GM19023 (cell line): ENCODE data around the gene CLCN6.

Source experiments
- ATAC-seq: cut with Tn5 transposase; IDR thresholded peaks from one replicate; pipeline ENCODE4 v1.9.1; 2021; ENCODE audit warnings: mild to moderate bottlenecking, moderate library complexity; ENCODE audit not compliant: unreplicated experiment

CLCN6 gene

DNA sequence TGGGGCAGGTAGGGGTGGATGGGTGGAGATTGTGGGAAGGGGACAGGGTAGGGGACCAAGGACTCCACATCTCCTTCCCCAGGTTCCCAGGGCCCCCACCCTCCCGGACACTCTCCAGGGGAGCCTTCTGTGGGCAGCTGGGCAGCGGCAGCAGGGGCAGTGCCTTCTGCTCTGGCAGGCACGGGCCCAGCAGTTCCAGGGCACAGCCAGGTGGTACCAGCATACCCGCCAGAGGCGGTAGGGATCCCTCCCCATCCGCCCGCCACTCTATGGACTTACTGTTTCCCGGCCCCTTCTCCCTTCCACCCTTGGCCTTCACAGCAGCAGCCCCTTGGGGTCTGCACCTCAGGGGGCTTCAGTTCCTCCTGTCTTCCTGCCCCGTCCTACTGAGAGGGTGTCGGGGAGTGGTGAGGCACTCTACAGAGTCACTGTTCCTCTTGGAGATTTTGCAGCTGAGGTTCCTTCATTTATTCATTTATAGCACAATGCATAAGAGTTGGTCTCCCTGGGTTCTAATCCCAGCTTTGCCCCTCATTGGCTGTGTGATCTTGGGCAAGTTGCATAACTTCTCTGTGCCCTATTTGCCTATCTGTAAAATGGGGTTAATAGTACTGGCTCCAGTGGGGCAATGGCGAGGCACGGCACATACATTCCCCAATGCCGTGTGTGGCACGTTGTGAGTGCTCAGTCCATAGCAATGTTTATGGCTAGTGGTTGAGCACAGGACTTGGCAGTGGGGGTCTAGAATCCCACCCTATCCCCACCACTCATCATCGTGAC, 27.0 kb upstream of the CLCN6 start:
- ATAC-seq, result no peak

DNA sequence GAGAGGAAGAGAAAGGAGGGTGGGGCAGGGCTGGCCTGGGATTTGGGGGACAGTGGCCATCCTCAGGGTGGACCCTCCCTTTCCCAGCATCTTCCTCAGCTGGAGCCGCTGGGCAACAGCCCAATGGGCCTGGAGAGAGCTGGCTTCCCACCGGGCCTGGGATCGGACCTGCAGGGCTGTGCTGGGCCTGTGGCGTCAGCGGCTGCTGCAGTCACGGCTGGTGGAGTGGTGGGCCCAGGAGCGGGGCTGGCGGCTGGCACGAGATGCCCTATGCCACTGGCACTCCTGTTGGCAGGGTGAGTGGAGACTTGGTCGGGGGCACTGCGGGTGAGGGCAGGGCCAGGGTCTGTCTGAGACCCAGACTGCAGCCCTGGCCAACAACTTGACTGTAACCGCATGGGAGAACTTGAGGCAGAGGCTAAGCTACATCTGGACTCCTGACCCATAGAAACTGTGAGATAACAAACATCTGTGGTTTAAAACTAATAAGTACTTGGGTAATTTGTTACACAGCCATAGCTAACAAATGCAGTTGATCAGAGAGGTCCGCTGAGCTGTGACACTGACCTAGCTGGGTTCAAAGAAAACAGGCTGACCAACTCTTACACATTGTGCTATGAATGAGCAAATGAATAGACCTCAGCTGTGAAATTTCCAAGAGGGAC, 26.1 kb upstream of the CLCN6 start:
- no peak for ATAC-seq

DNA sequence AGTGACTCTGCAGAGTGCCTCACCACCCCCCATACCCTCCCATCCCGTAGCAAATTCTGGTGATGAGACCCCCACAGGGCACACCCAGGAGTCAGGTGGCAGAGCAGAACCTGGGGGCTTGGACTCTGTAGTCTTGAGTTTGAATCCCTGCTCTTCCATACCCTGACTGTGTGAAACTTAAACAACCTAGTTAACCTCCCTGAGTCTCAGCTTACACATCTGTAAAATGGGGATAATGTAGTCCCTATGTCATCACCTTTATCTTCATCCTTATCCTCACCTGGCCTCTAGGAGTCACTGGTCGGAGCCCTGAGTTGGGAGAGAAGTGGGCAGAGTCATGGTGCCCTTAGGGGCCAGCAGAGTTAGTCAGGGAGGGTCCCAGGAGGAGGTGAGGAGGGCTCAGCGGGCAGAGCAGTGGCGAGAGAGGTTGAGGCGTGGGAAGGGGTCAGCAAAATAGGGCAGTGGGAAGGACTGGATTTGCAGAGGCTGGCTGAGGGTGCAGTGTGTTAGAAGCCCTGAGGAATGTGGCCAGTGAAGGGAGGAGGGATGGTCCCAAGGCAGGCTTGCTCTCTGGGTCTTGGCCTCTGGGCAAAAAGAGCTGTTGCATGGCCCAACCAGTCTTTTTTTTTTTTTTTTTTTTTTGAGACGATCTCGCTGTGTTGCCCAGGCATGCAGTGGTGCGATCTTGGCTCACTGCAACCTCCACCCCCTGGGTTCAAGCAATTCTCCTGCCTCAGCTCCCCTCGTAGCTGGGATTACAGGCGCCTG, 25.4 kb upstream of the CLCN6 start:
- ATAC-seq, result no peak

DNA sequence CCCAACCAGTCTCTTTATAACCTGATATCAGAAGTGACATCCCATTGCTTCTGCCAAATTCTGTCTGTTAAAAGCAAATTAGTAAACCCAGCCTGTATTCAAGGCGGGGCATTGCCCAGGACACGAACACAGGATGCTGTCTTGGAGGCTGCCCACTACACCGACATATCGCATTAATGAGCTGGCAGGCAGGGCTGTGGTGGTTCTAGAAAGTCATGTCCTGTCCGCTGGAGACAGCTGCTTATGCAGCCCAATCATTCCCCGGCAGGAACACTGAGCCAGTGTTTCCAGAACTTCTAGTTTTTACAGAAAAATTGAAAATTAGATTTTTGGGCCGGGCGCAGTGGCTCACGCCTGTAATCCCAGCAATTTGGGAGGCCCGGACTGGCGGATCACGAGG, 24.7 kb upstream of the CLCN6 start:
- ATAC-seq, result no peak

DNA sequence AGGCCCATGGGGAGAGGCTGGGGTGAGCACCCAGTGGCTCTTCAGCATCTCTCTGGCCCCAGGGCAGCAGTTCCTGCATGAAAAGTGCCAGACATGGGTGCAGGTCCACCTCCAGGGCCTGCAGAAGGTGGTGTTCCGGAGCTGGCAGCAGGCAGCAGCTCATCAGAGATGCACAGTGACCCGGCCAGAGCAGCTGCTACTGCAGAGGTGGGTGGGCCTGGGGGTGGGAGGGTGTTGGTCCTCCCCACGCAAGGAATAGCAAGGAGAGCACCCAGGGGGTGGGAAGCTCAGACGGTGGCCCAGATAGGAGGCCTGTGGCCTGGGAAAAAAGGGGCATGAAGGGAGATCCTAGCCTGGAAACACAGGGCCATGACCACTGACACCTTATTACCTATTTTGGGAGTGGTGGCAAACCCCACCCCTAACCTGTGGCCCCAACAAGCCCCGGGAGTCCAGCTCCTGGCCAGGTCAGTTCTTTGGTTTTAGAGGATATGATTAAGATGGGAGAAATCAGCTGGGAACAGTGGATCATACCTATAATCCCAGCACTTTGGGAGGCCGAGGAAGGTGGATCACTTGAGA, 23.8 kb upstream of the CLCN6 start:
- ATAC-seq, result no peak

DNA sequence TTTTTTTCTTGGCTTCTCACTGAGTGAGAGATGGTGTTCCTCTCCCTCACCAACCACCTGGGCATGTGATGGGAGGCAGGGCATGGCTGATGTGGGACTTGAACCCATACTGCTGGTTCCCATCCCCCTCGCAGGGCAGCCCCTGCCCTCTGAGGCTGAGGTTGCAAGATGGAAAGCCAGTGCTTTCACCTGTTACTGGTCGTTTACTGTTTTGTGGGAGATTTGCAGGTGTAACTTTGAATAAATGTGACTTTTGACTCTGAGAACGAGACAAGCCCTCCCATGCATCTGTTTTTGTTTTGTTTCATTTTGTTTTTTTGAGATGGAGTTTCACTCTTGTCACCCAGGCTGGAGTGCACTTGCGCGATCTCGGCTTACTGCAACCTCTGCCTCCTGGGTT, 22.4 kb upstream of the CLCN6 start:
- no peak for ATAC-seq

DNA sequence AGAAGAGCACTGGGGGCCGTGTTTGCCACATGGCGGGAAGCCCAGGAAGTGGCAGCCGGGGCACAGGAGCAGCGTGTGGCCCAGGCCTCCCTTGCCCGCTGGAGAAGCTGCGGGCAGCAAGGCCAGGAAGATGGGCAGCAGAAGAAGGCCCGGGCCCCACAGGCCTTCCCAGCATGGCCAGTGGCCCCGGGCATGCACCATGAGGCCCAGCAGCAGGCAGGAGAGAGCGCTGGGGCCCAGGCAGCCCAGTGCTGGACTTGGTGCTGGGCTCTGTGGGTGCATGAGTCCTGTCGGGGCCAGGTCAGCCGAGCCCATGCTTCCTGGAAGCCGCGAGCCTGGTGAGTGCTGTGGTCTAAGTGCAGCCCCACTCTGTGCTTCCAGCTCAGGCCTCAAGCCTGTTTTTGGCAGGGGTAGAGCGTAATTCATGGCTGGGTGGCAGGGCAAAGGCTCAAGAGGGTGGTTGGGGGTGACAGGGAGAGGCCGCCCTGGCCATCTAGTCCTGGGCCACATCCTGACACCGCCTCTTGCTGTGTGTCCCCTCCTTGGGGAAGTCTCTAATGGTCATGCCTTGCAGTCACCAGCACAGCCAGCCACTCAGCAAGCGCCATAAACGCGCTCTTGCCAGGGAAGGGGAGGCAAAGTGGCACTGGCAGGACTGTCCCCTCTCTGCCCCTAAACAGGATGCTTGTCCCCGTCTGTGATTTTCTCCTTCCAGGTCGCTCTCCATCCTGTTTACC, 21.6 kb upstream of the CLCN6 start:
- ATAC-seq, result no peak

DNA sequence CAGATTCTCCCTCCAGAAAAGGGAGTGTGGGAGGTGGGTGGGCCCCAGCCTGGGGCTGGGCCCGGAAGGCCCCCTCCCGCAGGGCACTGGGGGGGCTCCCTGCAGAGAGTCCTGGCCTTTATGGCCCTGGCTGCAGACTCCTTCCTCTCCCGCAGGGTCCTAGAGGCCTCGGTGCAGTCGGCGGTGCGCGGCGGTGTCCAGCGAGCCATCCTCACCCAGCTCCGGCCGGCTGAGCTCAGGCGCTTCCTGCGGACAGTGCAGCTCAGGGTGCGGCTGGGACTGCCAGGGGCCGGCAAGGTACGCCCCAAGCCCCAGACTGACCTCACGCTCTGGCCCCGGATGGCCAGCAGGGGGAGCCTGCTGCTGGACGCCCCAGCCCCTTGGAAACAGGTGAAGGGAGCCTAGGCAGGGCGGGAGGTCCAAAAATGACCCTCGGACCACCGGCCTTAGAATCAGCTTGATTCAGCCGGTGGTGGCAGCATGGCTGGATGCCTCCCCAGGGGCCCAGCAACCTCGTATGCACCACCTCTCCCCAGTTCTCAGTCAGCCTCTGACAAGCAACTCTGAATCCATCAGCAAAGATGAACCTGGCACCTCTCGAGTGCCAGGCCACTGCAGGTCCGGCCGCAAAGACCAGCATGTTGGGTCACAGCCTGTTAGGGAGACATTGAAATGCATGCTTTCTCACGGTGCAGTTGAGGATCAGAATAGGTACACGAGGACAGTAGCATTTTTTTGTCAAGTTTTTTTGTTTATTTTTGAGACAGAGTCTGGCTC, 20.8 kb upstream of the CLCN6 start:
- no peak for ATAC-seq

DNA sequence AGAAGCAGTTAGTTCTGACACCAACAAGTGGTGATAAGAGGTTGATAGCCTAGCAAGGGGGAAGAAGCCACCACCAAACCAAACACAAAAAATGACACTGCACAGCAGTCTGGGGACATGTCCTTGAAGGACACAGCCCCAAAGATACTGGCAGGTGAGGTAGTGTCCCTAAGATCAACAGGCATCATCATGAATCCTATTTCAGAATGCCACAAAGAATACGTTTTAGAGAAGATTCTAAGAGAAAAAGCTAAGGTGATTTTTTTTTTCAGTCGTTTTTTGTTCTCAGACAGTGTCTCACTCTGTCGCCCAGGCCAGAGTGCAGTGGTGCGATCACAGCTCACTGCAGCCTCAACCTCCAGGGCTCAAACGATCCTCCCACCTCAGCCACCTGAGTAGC, 19.8 kb upstream of the CLCN6 start:
- ATAC-seq, result no peak

DNA sequence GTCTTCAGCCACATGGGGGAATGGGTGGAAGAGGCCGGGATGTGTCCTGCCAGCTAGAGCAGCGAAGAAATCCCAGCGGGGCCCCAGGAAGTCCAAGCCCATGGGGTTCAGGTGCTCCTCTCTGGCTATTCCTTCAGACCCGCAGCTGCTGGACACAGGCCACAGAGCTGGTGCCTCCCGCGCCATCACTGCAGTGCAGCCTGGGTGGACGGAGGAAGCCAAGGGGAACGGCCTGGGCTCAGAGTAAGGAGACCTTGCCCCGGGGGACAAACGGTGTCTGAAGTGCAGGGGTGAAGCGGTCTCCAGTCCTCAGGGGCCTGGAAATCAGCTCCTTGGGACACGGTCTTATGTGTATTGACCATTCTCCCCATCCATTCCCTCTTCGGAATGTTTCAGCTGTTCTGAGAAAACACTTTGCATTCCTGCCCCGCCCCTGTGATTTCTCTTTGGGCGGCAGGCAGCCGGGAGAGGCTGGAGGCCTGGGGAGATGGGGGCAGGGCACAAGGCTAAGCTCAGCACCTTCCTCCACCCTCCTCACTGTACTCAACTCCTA, 18.7 kb upstream of the CLCN6 start:
- no peak for ATAC-seq

DNA sequence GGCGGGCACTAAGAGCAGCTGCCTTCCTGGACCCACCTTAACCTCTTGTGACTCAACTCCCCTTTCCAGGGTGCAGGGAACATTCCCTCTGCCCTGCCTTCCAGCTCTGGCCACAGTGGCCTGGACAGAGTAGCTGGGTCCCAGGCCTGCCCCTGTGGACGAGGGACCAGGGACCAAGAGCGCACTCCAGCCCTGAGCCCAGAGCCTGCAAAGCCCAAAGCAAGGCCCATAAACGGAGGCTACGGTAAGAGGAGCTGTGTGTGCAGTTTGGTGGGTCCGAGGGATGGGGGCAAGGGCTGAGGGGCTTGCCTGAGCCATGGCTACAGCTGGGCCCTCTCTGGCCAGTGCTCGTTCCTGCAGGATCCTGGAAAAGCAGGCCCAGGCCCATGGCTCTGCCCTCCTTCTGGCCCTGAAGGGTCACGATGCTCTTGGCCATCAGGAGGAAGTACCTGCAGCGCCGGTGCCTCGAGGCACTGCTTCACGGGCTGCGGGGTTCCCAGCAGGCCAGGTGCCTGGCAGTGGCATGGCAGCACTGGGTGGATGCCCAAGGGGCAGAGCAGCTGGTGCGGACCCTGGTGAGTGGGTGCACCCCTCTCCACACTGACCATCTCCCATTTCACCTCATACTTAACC, 18.1 kb upstream of the CLCN6 start:
- no peak for ATAC-seq

DNA sequence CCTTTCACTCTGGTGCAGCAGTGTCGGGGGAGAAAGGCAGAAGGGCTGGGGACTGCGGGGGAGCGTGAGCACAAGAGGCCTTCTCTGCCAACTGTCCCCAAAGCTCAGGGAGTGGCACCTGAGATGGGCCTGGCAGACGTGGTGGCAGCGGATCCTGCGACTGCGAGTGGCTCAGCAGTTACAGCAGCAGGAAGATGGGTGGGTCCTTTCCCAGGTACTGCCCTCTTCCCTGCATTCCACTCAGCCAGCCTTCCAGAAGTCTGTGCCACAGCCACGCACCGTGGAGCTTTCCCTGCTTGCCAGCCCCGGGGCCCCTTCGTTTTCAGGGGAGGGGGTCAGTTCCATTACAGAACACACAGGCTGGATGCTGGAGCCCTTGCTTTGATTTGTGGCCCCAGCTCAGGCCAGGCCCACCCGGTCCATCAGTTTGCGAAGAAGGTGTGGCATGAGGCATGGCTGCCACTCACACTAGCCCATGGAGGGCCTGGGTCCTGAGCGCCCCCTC, 17.4 kb upstream of the CLCN6 start:
- ATAC-seq, result no peak

DNA sequence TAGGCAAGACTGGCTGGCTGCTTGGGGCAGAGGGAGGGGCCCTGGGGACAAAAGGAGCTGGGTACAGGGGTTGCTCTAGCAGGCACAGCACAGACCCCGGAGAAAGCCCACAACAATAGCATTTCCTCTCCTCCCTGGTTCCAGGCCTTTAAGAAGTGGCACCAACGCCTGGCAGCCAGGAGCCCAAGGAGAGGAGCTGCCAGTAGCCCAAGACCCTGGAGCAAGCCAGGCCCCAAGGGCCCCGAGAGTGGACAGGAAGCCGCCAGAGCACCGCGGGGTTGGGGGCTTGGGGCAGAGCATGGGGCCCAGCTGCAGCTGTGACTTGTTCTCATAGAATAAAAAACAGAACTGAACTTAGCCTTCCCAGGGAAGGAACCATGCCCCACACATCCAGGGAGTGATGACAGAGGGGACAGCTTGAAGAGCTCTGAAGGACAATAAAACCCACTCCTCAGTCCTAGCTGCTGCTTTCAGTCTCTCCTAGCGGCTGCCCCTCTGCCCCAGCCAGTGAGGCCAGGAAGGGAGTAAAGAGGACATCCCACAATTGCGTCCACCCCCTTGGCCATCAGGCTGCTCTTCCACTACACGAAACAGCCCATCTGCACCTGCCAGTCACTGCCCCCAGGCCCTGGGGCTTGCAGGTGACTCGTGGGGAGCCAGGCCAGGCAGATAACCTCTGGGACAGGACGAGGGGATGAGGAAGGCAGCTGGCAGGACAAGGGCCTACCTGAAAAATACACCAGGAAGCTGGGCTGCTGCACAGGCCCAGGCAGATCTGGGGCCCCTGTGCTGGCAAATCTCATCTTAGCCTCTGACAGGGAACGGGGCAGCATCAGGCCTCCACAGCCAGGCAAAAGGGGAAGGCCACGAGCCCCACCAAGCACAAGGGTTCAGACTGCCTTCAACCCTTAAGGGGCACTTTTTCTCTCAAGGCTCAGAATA, 16.6 kb upstream of the CLCN6 start:
- ATAC-seq, result no peak

DNA sequence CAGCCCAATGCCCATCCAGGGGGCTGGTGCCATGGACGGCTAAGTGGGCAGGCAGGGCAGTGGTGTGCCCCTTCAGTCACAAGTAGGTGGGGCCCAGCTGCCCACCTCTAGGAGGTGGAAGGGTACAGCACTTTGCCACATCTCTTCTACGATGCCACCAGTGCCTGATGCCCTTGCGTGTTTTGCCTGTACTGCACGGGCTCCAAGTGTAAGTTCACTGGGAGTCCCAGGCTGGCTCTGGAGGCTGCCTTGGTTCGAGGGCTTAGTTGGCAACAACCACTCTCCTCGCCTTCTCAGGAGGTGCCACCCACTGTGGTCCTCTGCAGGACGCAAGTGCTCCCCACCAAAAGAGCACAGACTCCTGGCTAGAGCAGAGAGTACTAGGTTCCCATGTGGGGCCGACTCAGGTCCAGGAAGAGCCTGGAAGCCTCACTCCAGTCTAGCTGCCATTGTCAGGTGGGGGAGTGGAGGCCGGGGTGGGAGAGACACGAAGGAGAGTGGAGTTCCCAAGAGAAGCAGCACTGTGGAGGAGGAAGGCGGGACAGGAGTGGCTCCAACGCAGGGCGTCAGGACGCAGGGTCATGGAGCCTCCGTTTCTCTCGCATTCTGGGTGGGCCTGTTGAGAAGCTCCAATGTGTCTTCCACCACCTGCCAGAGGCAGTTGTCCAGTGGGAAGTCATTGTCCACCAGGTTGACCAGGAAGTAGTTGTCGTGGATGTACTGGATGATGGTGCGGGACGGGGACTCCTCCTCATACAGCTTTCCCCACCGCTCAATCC, 15.7 kb upstream of the CLCN6 start:
- no peak for ATAC-seq

DNA sequence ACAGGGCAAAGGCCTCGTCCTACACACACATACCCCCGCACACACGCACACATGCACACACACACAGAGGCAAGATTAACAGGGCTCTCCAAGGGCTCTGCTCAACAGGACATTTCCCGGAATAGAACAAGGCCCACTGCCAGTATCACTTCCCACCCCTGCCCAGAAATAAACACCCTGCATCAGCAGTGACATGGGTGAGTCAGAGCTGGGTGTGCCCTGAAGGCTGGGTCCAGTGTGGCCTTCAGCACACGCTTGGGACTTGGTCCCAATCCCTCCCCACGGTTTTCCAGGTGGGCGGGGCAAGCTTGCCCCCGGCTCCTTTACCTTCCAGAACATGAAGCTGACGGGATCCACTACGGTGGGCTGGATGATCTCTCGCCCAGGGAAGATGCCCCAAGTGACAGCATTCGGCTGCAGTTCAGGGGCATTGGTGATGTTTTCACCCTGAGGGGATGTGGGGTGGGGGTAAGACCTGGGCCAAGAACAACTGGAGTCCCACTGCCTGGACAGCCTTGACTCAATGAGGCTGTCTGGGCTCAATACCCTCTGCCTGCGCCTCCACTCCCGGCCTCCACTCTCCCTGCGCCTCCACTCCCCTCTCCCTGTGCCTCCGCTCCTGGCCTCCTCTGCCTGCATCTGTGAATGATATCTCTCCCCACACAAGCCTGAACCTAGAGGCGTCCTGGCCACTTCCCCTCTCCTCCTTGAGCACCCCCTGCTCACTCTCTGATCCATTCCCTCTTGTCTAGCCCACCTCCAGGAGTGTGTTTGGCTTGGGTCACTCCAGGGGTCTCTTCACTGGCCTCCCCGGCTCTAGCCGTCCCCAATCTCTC, 14.9 kb upstream of the CLCN6 start:
- ATAC-seq, result no peak

DNA sequence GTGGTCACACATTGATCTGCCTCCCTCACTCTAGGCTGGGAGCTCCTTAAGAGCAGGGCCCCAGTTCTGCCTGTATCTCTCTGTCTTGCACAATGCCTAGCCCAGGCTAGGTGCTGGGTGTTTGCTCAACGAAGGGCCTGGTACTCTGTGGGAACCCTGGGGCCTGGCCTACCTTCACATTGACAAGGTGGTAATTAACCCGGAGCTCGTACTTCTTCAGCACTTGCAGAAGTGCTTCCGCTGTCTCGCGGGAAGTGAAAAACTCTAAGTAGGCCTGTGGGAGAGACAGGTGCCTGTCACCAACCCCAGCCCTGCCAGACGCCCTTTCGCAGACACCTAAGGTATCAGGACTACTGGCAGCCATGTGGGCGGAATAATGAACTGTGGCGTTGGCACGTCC, 13.9 kb upstream of the CLCN6 start:
- no peak for ATAC-seq
